Transverse colon (tissue), 4 donors: Measurements from ENCODE around the gene CDKAL1.

Experiments used
- EP300 ChIP-seq: sonication (generic); formaldehyde crosslinking; IDR thresholded peaks from one replicate; pipeline ENCODE4 v1.6.1; 2017; ENCODE audit warnings: antibody characterized with exemption, low read depth
- POLR2A ChIP-seq: fragments of 450-650 bp; IDR thresholded peaks from one replicate; pipeline ENCODE4 v1.6.1; 2016; ENCODE audit warnings: antibody characterized with exemption, mild to moderate bottlenecking, moderate library complexity
- POLR2AphosphoS5 ChIP-seq, 3 donors: sonication (generic); formaldehyde crosslinking; IDR thresholded peaks; one replicate each; pipeline ENCODE4 v1.6.1; 2016; ENCODE audit warnings: antibody characterized with exemption in 3 of 3
- TF ChIP-seq, protein P1 (sequence below), 5 experiments: fragments of 200-600 bp in 3 of 5; fragments of 450-650 bp in 2 of 5; sonication (generic) in 3 of 5; IDR thresholded peaks; 1 replicate in 2 of 5; 2 replicates in 3 of 5; pipeline ENCODE4 v1.5.1; 2016 to 2017; ENCODE audit warnings: antibody characterized with exemption in 5 of 5, inconsistent platforms in 3 of 5, mild to moderate bottlenecking in 2 of 5, moderate library complexity in 1 of 5

DNA sequence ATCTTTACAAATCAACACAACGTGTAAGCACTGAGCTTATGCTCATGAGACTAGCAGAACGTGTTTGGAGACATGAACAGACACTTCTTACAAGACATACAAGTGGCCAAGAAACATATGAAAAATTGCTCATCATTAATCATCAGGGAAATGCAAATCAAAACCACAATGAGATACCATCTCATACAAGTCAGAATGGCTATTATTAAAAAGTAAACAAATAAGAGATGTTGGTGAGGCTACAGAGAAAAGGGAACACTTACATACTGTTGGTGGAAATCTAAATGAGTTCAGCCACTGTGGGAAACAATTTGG, 731.4 kb downstream of the CDKAL1 start:
- TF ChIP-seq POLR2AphosphoS5 (IDR thresholded peaks at IDR 0.05) (no peak), POLR2A (no peak), EP300 (no peak)
- TF ChIP-seq, protein P1, sequence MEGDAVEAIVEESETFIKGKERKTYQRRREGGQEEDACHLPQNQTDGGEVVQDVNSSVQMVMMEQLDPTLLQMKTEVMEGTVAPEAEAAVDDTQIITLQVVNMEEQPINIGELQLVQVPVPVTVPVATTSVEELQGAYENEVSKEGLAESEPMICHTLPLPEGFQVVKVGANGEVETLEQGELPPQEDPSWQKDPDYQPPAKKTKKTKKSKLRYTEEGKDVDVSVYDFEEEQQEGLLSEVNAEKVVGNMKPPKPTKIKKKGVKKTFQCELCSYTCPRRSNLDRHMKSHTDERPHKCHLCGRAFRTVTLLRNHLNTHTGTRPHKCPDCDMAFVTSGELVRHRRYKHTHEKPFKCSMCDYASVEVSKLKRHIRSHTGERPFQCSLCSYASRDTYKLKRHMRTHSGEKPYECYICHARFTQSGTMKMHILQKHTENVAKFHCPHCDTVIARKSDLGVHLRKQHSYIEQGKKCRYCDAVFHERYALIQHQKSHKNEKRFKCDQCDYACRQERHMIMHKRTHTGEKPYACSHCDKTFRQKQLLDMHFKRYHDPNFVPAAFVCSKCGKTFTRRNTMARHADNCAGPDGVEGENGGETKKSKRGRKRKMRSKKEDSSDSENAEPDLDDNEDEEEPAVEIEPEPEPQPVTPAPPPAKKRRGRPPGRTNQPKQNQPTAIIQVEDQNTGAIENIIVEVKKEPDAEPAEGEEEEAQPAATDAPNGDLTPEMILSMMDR (IDR thresholded peaks at IDR 0.05): no peak
